NCI-H1694 (cell line): Measurements from ENCODE around the gene DCTN5.
A peak's percentile ranks its signal among the peaks of the same experiment; 100 is the strongest.
"Not testable (repeated sequence)": the region's sequence is repeated elsewhere in the genome, so short reads cannot be mapped to it uniquely, and the experiment has no call there.

Experiments
- DNase-seq: peaks from one replicate; lab custom pipeline; 2025; lab: John Stamatoyannopoulos, UW

DCTN5 gene

DNA sequence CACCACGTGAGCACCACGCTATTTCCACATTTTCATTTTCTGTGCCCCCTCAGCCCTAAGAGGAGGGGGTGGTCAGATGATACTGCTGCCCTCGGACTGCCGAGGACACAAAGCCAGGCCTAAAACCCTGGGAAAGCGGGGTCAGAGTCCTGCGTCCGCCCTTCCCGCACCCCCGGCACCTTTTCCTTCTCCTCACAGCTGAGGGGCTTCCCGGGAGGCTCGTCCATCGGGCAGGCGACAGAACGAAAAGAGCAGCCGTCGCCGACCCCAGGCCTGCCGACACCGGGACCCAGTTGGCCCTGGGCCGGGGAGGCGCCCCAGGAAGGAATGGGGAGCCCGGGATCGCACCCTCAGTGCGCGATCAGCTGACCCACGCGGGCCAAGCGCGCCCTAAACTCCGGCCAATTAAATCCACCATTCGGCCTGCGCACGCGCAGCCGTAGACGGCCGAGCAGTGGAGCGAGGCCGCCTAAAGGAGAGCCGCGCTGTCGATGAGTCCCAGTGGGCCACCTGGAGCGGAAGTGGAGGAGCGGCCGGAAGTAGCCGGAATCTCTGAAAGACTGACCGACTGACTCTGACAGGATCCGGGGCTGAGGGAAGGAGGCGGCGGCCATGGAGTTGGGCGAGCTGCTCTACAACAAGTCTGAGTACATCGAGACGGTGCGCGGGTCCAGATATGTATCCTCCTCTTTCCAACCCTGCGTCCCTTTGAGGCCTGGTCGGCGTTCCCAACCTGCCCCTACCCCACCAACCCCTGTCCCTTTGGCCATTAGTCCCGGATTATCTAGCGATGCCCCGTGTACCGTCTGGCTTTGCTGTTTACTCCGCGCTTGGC lies at the start of gene DCTN5, which contains the start of gene PALB2:
Gene DCTN5 (plus strand): TSS at position 536 of the 835 bp plus-strand sequence. CDS start 77 bp downstream, at position 613.
Gene PALB2 (minus strand): TSS at position 380 of the 835 bp plus-strand sequence. CDS start 153 bp downstream, at position 227.
- peak; percentile 58 for DNase-seq

- DNase-seq: no peak
Measured at GRCh38 chr16:23594186-23594585, 47.1 kb upstream of the DCTN5 start.

- DNase-seq: no peak
Measured at GRCh38 chr16:23595246-23595950, 45.9 kb upstream of the DCTN5 start.

DNA sequence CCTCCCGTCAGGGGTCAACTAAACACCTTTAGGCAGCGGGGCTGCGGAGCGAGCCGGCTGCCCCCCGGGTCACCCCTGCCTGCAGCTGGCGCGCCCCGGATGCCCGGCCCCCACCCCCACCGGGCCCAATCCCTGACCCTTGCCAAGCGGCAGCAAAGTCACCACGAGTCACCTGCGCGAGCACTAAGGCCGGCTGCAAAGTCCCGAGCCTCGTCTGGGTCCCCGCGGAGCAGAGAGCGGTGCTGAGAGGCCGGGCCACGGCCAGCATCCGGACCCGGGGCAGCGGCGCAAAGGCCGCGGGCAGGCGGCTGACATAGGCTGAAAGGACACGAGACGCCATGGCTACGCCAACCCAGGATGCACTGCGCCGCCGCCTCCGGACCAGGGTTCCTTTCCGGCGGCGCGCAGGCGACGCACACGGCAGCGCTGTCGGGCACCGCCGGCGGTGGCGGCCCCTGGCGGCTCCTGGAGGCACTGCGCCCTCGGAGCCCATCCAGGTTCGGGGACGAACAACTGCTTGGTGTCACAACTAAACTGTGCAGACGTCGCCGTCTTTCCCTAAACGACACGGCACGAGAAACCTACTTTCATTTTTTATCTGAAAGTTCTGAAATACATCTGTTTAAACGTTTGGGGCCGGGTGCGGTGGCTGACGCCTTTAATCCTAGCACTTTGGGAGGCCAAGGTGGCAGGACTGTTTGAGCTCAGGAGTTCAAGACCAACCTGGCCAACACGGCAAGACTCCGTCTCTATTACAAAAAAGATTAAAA lies 45.1 kb upstream of the DCTN5 start, which contains the start of gene NDUFAB1:
Gene NDUFAB1 (minus strand): TSS at position 366 of the 770 bp plus-strand sequence. CDS start 26 bp downstream, at position 340.
- peak; percentile 51 for DNase-seq

GRCh38 chr16:23597003-23597756 lies 44.1 kb upstream of the DCTN5 start:
- DNase-seq: peak; percentile 10

- no peak for DNase-seq
Measured at GRCh38 chr16:23607726-23608125, 33.5 kb upstream of the DCTN5 start.

DNA sequence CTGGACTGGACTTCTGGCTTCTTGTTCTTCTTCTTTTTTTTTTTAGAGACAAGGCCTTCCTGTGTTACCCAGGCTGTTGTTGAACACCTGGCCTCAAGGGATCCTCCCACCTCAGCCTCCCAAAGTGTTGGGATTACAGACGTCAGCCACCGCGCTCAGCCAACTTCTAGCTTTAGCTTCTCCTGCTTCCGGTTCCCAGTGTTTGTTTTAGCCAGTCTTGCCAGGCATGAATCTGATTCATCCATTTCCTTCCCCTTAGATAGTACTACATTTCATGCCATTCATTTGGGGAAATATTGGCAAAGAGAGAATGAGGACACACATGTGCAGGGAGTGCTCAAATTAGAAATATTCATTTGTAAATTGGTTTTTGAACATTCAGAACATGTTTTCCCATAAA lies 33.1 kb upstream of the DCTN5 start:
- no peak for DNase-seq

GRCh38 chr16:23609929-23610328 lies 31.3 kb upstream of the DCTN5 start:
- DNase-seq: no peak

- not testable (repeated sequence) for DNase-seq
Measured at GRCh38 chr16:23610905-23611304, 30.4 kb upstream of the DCTN5 start.

DNA sequence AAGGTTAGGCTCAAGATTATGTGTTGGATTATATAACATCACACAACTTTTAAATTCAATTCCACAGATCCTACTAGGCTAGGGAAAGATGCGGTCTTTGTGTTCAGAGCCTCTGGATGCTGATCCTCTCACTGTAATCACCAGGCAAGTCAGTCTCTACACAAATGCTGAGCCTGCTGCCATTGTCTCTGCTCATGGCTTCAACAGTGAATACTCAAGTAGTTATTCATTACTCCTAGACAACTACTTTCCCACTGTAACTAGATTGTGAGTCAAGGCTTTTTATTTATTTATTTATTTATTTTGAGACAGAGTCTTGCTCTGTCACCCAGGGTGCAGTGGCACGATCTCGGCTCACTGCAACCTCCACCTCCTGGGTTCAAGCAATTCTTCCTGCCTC lies 29.3 kb upstream of the DCTN5 start:
- DNase-seq: no peak

DNA sequence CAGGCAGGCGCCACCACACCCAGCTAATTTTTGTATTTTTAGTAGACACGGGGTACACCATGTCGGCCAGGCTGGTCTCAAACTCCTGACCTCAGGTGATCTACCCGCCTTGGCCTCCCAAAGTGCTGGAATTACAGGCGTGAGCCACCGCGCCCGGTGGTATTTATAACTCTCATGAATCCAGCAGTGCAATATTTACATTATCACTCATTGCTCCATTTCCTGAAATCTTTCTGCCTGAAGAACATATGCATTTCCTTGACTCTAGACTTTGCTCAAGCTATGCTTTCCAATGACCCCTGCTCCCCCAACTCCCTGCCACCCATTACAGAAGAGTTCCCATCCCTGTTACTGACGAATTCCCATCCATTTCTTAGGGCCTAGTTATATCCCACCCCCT lies 25.5 kb upstream of the DCTN5 start:
- no peak for DNase-seq

DNA sequence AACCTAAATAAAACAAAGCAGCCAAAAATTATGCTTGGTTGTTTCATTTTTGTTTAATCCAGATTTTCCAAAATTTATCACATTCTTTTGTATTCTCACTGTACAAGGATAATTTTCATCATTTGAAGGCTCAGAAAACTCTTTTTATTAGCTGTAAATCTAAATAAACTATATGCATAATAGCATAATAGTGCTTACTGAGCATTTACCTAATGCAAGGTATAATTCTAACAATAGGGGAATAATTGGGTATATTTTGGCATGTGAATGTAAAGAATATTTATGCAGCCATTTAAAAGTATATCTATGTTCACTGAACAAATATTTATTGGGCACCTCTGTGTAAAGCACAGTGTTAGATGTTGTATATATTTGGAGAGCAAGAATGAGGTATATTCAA lies 17.2 kb upstream of the DCTN5 start:
- DNase-seq: no peak

DNA sequence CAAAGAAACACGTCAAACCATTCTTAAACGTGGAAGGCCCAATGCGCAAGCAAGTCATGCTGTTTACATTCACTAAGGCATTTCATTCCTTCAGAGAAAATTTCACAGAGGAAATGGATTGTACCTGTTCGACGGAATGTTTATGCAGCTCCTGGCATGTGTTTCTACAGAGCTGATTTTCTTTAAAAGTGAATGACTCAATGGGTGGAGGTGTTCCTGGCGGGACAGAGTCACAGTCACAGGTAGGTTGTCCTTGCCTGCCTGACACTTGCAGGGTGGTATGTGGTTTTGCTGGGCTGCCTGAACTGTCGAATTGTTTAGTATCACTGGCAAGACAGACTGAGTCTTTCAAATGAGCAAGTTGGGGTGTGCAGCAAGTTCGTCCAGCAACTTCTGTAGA lies 11.8 kb upstream of the DCTN5 start:
- no peak for DNase-seq

DNA sequence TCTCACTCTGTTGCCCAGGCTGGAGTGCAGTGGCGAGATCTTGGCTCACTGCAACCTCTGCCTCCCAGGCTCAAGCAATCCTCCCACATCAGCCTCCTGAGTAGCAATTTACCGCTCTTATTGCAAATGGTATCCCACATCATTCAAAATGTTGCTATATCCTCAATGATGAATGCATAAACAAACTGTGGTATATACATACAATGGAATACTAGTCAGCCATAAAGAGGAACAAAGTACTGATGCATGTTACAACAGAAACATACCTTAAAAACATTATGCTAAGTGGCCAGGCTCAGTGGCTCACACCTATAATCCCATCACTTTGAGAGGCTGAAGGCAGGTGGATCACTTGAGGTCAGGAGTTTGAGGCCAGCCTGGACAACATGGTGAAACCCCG lies 9.4 kb upstream of the DCTN5 start:
- not testable (repeated sequence) for DNase-seq

DNA sequence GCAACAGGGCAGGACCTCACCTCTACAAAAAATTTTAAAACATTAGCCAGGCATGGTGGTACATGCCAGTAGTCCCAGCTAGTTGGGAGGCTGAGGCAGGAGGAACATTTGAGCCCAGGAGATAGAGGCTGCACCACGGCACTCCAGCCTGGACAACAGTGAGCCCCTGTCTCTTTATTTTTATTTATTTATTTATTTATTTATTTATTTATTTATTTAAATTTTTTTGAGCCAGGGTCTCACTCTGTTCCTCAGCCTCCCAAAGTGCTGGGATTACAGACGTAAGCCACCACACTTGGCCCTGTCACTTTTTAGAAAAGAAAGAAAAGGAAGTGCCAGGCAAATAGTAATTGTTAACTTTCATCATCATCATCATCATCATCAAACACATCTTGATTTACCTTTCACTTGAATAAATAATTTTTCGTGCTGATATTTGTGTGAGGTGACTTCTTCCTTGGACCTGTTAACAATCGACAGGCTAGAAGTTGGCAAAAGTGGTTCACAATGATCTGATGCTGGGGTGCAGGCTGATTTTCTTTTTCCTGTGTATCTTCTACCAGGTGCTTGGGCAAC lies 6.7 kb upstream of the DCTN5 start:
- DNase-seq: no peak

DNA sequence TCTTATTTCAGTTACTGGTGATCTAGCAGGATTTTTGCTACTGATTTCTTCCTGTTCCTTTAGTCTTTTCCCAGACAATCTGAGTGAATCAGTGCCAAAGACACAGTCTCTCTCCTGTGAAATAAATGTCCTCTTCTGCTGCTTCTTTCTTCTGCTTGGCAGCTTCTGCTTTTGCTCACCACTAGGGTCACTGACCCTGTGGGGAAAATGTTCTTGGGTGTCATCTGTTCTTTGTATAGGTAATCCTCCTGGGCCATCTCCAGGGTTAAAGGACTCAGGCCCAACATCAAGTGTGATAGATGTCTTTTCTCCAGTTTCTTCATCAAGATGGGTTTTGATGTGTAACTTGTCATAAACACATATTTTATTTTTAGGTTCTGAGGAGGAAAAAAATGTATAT lies 5.3 kb upstream of the DCTN5 start:
- DNase-seq: no peak

DNA sequence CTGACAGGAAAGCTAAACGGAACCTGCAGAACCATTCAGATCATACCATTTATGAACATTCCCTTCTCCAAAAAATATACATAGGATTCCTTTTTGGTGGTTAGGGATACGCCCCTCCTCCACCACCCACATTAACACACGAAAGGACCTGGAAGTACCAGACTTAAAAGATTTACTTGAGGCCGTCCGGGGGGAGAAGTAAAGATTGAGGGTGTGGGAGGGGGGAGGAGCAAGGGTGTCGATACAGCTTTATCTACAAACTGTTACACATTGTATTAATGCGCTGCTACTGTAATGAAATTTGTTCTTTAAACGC lies 693 bp upstream of the DCTN5 start:
- DNase-seq: no peak

- DNase-seq: no peak
Measured at GRCh38 chr16:23642246-23642774, 1.0 kb downstream of the DCTN5 start.

GRCh38 chr16:23650674-23651416 lies 9.6 kb downstream of the DCTN5 start:
- DNase-seq: no peak

DNA sequence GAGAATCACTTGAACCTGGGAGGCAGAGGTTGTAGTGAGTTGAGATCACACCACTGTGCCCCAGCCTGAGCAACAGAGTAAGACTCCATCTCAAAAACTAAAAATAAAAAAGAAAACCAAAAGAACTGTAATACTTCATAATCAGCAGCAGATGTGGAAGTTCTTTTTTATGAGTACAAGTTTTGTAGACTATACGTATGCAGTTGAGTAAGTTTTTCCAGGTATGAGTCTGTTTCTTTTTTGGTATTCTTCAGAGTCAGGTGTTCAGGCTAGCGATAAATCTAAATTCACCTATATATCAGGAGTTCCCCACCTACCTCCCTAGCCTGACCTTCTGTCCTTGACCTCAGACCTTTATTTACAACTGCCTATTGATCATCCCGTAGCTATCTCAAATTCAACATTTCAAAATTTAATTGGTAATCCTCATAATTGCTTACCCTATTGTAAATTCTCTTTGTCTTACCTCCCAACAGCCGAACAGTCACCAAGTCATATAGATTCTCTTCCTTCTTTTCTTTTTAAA lies 10.7 kb downstream of the DCTN5 start:
- no peak for DNase-seq
